Measurements from ENCODE around the gene SLC6A9. TPM values are rescaled to one million over a fixed set of nuclear protein-coding genes. Genes with fewer than 3 reads are reported as not detected.

Gene SLC6A9
- total RNA-seq, 1 experiment from 2014 or later = 45.0 TPM

DNA sequence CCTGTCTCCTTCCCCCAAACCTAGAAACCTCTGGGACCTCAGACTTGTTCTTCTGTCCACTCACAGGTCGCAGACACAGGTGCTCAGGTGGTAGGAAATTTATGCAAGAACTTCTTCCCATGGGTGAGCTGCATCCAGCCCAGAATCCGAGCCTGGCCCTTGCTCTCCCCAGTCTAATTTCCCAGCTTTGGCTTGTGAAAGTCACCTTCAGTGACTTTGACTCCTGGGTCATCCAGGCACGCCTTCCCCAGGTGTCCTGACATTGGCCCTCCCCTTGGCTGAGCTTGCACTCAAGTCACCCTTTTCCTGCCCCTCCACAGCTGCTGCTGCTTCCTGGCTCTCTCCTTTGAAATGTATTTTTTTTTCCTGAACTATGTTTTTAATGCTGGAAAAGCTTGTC lies 77.9 kb downstream of the SLC6A9 start:
- Mint-ChIP-seq H3K9me3 (ENCODE audit: unreplicated experiment) (no peaks in the 10 kb centered on the region), H3K4me3 (ENCODE audit: unreplicated experiment) (no peak overlapping the region), H3K27me3 (ENCODE audit: insufficient read depth, unreplicated experiment) (no peaks in the 10 kb centered on the region), H3K27ac (ENCODE audit: unreplicated experiment) (no peak overlapping the region), H3K36me3 (ENCODE audit: insufficient read depth, unreplicated experiment) (no peaks in the 10 kb centered on the region), H3K4me1 (ENCODE audit: low read depth, unreplicated experiment) (no peaks in the 10 kb centered on the region)
- H3K36me3 ChIP-seq (ENCODE audit: control insufficient read depth, insufficient read depth, low read length) = no peaks in the 10 kb centered on the region
- DNase-seq = no peak
- POLR2A ChIA-PET = no interaction called here
- no peaks in the 10 kb centered on the region for H3K4me1 ChIP-seq
- TF ChIP-seq, protein P1, sequence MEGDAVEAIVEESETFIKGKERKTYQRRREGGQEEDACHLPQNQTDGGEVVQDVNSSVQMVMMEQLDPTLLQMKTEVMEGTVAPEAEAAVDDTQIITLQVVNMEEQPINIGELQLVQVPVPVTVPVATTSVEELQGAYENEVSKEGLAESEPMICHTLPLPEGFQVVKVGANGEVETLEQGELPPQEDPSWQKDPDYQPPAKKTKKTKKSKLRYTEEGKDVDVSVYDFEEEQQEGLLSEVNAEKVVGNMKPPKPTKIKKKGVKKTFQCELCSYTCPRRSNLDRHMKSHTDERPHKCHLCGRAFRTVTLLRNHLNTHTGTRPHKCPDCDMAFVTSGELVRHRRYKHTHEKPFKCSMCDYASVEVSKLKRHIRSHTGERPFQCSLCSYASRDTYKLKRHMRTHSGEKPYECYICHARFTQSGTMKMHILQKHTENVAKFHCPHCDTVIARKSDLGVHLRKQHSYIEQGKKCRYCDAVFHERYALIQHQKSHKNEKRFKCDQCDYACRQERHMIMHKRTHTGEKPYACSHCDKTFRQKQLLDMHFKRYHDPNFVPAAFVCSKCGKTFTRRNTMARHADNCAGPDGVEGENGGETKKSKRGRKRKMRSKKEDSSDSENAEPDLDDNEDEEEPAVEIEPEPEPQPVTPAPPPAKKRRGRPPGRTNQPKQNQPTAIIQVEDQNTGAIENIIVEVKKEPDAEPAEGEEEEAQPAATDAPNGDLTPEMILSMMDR (IDR thresholded peaks at IDR 0.05; ENCODE audit: insufficient read depth in 1 of 2, low read depth in 1 of 2, low read length in 1 of 2, severe bottlenecking in 1 of 2, unreplicated experiment in 1 of 2) = no peak
- no peak overlapping the region for H3K4me3 ChIP-seq (ENCODE audit: low read depth, low read length)
- no peaks in the 10 kb centered on the region for H3K9me3 ChIP-seq
- BruUV-seq (replicated peaks) = no TSS peak
- no peaks in the 10 kb centered on the region for H3K27me3 ChIP-seq (replicated peaks; ENCODE audit: control insufficient read depth, insufficient read depth, low read length)
- intact Hi-C loops (cut with micrococcal nuclease; ENCODE audit: unreplicated experiment) = no loop called here
- CTCF ChIA-PET = no interaction called here

DNA sequence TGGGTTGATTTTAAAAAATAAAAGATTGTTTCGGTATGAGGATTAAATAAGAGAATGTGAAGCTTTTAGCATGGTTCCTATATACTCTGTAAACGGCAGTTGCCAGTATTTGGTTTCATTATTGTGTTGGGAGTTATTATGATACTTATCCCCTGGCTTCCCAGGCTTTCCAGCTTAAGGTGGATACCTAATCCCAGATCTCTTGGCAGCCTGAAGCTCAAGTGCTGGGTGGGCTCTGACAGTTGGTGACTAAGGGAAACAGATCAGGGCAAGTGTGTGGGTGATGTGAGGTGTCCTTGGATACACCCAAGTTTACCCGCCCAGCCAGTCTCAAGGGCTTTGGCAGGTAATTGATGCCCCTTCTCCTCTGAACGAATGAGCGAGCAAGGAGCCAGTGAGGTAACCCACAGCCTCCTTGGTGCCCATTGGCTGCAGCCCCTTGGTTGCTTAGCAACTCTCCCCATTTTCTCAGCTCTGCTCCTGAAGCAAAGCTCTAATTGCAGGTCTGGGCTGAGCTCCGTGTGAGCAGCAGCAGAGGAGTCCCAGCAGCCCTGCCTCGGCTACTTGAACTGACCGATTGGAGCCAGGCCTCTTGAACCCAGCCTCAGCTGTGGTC lies 78.4 kb downstream of the SLC6A9 start:
- H3K27me3 Mint-ChIP-seq (ENCODE audit: insufficient read depth, unreplicated experiment) = no peaks in the 10 kb centered on the region
- H3K4me3 Mint-ChIP-seq (ENCODE audit: unreplicated experiment) = no peak overlapping the region
- Histone ChIP-seq H3K27me3 (replicated peaks; ENCODE audit: control insufficient read depth, insufficient read depth, low read length) (no peaks in the 10 kb centered on the region), H3K4me3 (ENCODE audit: low read depth, low read length) (no peak overlapping the region), H3K4me1 (no peaks in the 10 kb centered on the region), H3K36me3 (ENCODE audit: control insufficient read depth, insufficient read depth, low read length) (no peaks in the 10 kb centered on the region), H3K9me3 (no peaks in the 10 kb centered on the region)
- no peak overlapping the region for H3K27ac Mint-ChIP-seq (ENCODE audit: unreplicated experiment)
- BruUV-seq (replicated peaks) = no TSS peak
- TF ChIP-seq, protein P1 (IDR thresholded peaks at IDR 0.05; ENCODE audit: insufficient read depth in 1 of 2, low read depth in 1 of 2, low read length in 1 of 2, severe bottlenecking in 1 of 2, unreplicated experiment in 1 of 2) = no peak
- POLR2A ChIA-PET = no interaction called here
- no peaks in the 10 kb centered on the region for H3K36me3 Mint-ChIP-seq (ENCODE audit: insufficient read depth, unreplicated experiment)
- intact Hi-C loops (cut with micrococcal nuclease; ENCODE audit: unreplicated experiment) = no loop called here
- CTCF ChIA-PET = no interaction called here
- no peaks in the 10 kb centered on the region for H3K9me3 Mint-ChIP-seq (ENCODE audit: unreplicated experiment)
- no peaks in the 10 kb centered on the region for H3K4me1 Mint-ChIP-seq (ENCODE audit: low read depth, unreplicated experiment)
- DNase-seq = no peak

DNA sequence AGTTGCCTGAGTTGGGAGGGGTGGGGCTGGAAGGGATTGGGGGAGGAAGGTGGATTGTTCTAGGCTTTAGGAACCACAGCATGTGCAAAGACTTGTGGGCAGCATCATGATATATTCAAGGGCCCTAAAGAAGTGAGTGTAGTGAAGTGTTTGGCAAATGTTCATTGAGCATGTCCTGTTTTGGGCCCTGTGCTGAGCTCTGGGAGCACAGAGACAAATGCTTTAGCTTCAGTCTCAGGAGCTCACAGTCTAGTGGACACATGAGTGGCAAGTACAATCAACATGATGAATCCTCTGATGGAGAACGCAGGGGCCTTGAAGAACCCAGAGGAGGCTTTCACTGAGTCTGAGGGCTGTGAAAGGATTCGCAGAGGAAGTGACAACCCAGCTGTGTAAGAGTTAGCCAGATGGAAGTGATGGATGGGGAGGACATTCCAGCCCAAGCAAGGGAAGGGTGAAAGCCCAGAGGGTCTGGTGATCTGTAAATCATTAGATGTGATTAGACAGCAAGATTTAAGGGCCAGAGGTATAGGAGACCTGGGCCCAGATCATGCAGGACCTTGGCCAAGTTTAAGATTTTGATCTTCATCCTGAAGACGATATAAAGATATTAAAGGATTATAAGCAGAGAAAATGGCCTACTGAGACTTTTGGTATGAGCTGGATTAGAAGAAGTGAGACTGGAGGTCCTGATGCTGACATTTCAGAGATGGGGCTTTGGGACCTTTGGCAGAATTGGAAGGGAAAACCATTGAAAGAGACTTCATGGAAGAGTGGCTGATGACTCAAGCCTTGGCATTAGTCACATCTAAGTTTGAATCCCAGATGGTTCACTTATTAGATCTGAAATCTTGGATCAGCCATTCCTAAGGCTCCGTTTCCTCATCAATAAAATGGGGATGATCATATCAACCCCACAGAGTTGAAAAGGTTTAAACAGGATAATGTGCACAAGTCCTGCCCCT lies 80.0 kb downstream of the SLC6A9 start:
- no peaks in the 10 kb centered on the region for H3K36me3 Mint-ChIP-seq (ENCODE audit: insufficient read depth, unreplicated experiment)
- no peaks in the 10 kb centered on the region for H3K4me1 Mint-ChIP-seq (ENCODE audit: low read depth, unreplicated experiment)
- no peak overlapping the region for H3K4me3 Mint-ChIP-seq (ENCODE audit: unreplicated experiment)
- DNase-seq = no peak
- no peak overlapping the region for H3K27ac Mint-ChIP-seq (ENCODE audit: unreplicated experiment)
- no peaks in the 10 kb centered on the region for H3K9me3 ChIP-seq
- H3K4me3 ChIP-seq (ENCODE audit: low read depth, low read length) = no peak overlapping the region
- ChIA-PET CTCF (no interaction called here), POLR2A (interaction anchor here (0.6 kb wide), 1 partner anchor 24 kb away, joined by 8 read pairs; no protein-coding TSS in a partner anchor)
- no TSS peak for BruUV-seq (replicated peaks)
- no peaks in the 10 kb centered on the region for H3K27me3 Mint-ChIP-seq (ENCODE audit: insufficient read depth, unreplicated experiment)
- TF ChIP-seq, protein P1 (IDR thresholded peaks at IDR 0.05; ENCODE audit: insufficient read depth in 1 of 2, low read depth in 1 of 2, low read length in 1 of 2, severe bottlenecking in 1 of 2, unreplicated experiment in 1 of 2) = no peak
- H3K9me3 Mint-ChIP-seq (ENCODE audit: unreplicated experiment) = no peaks in the 10 kb centered on the region
- intact Hi-C loops (cut with micrococcal nuclease; ENCODE audit: unreplicated experiment) = no loop called here
- H3K36me3 ChIP-seq (ENCODE audit: control insufficient read depth, insufficient read depth, low read length) = no peaks in the 10 kb centered on the region
- no peaks in the 10 kb centered on the region for H3K4me1 ChIP-seq
- H3K27me3 ChIP-seq (replicated peaks; ENCODE audit: control insufficient read depth, insufficient read depth, low read length) = no peaks in the 10 kb centered on the region

Data from Caco-2 (cell line).